Dermis blood vessel endothelial cell (primary cell): ENCODE results near the gene RIC8A. TPM values are rescaled to one million over a fixed set of nuclear protein-coding genes. Genes with fewer than 3 reads are reported as not detected.
A peak's percentile ranks its signal among the peaks of the same experiment; 100 is the strongest.

Experiments
- DNase-seq: peaks from one replicate; pipeline ENCODE4 v3.0.0; 2010
- total RNA-seq: library from RNA; depleted of rRNA; stranded (reverse); fragments of >200 nt; gene quantifications from 2 replicates; pipeline ENCODE4 v1.2.3, GENCODE V29; 2014

RIC8A gene
- total RNA-seq, 1 donor from 2014 or later: 127 TPM

- no peak for DNase-seq
These were observed 2.9 kb upstream of the RIC8A start for GRCh38 chr11:204587-205109.

DNA sequence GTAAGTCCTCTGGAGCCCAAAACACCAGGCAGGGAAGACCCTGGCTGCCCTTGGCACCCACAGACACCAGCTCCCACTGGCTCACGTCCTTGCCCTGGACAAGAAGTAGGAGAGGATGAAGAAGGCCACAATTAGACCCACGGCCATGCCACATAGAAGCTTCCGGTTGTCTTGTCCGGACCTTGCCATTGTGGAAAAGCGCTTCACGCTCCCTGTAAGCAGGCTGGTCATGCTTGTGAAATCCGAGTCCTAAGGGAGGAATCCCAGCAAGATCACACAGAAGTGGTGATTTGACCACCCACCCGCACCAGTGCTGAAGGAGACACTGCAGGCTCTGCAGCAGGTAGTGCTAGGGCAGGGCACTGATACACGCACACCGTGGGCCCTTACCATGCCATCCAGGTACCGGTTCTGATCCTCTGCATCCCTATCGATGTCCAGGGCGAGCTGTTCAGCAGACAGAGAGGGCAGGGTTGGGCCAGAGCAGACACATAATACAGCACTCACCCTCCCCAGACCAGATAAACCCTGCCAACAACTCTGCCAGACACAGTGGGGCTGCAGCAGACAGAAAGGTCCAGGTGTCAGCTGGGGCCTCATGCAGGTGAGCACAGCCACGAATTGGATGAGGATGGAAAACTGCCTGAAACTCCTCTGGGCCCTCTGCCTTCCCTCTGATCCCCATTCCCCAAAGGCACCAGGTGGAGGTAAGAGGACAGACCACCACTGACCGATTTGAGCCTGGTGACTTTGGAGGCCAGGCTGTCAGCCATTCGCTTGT is 2.1 kb upstream of the RIC8A start:
- no peak for DNase-seq

DNA sequence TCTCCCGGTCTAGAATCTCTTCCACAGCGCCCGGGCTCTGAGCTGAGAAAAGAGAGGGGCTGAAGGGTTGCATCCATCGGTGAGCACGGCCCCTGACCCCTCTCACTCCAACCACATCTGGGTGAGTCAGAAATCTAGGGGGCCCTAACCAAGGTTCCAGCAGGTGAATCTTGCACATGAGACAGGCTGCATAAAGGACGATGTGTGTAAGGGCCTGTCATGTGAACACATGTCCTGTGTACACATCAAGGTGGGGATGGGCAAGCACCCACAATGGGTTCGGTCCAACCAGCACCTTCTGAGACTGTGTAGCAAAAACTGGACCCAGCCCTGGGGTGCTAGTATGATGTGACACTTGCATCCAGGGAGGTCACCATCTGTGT is 1.5 kb upstream of the RIC8A start:
- no peak for DNase-seq

DNA sequence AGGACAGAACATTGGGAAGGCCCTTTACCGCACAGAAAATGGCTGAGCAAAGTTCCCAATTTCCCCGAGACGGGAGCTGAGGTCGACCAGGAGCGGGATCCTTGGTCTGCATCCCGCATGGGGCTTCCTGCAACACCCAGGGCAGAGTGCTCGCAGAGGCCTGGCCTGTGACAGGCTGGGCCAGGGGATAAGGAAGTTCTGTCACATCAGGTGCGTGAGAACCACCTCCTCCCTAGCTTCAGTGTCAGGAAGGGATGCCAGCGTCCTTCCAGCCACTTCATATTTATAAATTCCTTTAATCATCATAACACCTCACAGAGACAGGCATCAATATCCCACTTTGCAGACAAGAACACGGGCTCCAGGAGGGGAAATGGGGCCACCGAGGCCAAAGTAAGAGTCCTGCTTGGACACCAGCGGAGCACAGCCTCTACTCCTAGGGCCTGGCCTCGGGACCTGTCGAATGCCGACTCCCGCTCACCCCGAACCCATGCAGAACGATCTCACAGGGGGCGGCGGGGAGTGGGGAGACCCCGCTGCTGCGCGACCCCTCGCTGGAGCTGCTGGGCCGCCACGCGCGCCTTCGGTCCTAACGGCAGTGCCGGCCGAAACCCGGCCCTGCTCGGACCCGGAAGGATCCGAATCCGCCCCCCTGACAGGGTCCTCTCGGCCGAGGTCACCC is 841 bp upstream of the RIC8A start:
- peak; percentile 47 for DNase-seq

DNA sequence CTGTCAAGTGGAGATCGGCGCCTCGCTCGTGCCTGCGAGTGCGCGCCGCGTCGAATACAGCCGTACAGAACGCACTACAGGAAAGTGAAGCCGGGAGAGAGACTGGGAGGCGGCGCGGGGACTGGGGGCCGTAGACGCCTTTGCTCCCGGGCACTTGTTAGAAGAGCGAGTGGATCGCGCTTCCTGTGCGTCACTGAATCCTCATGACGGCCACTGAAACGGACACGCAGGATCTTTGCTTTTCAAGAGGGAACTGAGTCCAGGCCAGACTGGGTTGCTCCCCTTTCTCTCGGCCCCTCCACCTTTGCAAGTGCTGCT is 314 bp downstream of the RIC8A start:
- peak; percentile 83 for DNase-seq

DNA sequence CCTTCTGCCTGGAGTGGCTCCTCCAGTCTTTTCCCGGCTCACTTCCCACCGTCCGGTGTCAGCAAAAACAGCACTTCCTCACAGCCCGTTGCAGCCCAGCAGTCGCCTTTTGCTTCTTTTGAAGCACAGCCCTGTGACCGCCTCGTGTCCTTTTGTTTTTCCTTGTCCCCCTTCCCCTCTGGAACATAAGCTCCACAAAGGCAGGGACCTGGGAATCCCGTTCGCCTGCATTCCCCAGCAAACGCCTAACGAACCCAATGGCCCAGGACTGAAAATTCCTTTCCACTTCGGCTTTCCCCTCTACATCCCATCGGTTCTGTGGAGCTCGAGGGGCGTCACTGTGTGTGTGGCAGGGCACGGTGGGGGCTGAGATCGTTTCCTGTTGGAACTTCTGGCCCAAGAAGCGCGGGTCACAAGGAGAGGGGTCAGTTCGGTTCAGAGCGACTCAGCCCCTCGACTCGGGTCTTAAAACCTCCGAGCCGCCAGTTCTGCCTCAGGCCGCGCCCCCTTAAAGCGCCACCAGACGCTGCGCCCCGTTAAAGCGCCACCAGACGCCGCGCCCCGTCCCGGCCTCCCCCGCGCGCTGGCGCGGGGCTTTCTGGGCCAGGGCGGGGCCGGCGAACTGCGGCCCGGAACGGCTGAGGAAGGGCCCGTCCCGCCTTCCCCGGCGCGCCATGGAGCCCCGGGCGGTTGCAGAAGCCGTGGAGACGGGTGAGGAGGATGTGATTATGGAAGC is 841 bp downstream of the RIC8A start:
- DNase-seq: peak; percentile 82

GRCh38 chr11:208917-209260 is 1.4 kb downstream of the RIC8A start:
- DNase-seq: peak; percentile 16

- DNase-seq: peak; percentile 35
These were observed 2.0 kb downstream of the RIC8A start for GRCh38 chr11:209275-210121.

- peak; percentile 45 for DNase-seq
These were observed 2.8 kb downstream of the RIC8A start for GRCh38 chr11:210122-210802.

DNA sequence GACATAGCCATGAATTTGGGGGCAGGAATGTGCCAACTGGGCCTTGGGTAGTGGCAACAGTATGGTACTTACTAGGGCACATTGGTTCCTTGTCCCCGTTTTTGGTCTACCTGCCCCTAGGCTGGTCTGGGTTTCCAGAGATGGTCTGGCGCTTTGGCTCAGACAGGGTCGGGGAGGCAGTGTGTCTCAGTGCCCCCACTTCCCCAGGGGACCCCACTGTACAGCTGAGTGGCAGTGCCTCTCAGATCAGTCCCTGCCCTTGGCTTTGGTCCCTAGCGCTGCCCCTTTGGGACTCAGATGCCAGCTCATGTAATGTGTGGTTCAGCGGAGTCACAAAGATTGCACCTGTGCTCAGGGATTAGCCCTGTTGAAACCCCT is 3.3 kb downstream of the RIC8A start:
- no peak for DNase-seq

DNA sequence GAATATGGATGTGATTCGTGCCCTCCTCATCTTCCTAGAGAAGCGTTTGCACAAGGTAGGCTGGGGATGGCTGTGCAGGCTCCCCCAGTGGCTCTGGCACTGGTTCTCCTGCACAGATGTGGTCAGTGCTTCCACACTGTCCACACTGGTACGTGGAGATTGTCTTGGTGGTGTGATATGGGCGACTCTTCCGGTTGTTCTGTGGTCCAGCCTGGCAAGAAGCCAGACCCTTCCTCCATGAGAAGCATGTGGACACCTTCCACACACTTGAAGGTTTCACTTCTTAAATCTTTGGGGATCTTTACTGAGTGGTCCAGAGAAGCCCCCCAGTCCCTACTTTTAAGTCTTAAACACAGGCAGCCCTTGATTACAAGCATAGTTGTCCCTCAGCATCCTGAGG is 3.8 kb downstream of the RIC8A start:
- DNase-seq: no peak

- DNase-seq: no peak
These were observed 4.2 kb downstream of the RIC8A start for GRCh38 chr11:211741-212140.

GRCh38 chr11:212150-213100 is 4.9 kb downstream of the RIC8A start:
- DNase-seq: no peak

GRCh38 chr11:213111-213510 is 5.6 kb downstream of the RIC8A start:
- no peak for DNase-seq

GRCh38 chr11:214083-214482 is 6.6 kb downstream of the RIC8A start:
- no peak for DNase-seq

DNA sequence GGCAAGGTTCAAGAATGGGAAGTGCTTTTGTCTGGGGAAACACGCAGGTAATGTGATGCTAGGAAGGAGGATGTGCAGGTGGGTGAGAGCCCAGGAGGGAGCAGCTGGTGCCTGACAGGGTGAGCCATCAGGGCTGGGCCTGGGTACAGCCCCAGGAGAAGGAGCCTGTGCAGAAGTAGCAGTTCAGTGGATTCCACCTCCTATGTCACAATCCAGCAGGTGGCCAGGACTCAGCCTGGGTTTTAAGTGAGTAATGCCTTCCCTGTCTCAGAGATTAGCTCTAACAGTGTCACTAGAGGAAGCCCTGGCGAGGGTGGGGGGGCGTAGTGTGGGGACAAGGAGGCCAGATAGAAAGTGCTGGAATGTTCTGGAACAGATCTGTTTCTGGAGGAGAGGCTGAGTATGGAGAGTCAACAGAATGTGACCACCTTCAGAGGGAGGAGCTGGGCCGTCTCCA is 8.1 kb downstream of the RIC8A start:
- DNase-seq: no peak

GRCh38 chr11:216081-216974 is 8.8 kb downstream of the RIC8A start:
- no peak for DNase-seq

DNA sequence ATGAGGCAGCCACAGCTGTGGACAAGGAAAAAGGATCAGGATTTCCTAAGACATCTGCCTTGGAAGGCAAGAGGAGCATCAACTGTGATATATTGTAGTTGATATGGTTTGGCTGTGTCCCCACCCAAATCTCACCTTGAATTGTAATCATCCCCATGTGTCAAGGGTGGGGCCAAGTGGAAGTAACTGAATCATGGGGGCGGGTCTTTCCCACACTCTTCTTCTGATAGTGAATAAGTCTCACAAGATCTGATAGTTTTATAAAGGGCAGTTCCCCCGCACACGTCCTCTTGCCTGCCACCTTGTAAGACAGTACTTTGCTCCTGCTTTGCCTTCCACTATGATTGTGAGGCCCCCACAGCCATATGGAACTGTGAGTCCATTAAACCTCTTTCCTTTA is 10.2 kb downstream of the RIC8A start:
- DNase-seq: no peak

DNA sequence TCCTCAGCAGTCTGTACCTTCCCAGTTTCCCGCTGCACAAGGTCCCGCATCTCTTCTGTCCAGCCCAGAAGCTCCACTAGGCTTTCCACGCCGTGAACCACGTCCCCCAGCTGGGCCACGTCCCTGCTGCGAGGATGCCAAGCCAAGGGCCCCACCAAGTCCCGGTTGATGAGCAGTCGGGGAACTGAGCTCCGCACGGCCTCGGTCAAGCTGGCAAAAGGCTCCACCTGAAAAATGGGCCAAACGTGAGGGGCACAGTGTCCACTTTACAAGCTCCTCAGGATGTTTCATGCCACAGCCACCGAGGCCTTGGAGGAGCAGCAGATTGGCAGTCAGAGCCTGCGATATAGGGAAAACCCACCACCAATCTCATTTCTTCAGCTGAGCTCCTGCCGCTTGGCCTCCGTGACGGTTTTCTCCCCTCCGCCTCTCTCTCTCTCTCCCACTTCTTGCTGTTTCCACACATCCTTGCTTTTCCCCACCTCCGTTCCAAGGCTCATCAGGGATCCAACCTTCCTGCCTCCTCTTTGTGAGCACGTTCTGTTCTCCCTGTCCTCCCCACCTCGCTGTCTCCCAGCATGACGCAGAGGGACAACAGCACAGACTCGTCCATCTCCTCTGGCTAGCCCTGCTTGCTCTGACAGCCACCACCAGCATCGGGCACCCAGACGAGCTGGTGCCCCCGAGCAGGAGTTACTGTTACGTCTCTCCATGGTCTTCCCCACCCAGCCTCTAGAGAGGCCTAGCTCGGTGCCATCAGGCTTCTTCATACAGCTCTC is 11.5 kb downstream of the RIC8A start:
- no peak for DNase-seq
